Stomach (tissue), 9 donors: ENCODE measurements around the gene UBE2I. TPM values are rescaled to one million over a fixed set of nuclear protein-coding genes. Genes with fewer than 3 reads are reported as not detected.

Experiments
- DNase-seq, 2 donors: peaks; one replicate each; pipeline versions ENCODE4 v3.0.0 to v3.0.0-alpha.2; 2013 to 2019
- H3K27ac ChIP-seq, 5 donors: fragments of 200-600 bp in 4 of 5; sonication (generic) in 4 of 5; one replicate each; pipeline ENCODE4 v1.5.1; 2013 to 2019; ENCODE audit warnings: mild to moderate bottlenecking in 1 of 5, moderate library complexity in 1 of 5
- H3K27me3 ChIP-seq, 3 donors: fragments of 200-600 bp; sonication (generic); one replicate each; pipeline ENCODE4 v1.5.1; 2017 to 2019; ENCODE audit warnings: mixed run types in 1 of 3
- H3K36me3 ChIP-seq, 4 donors: fragments of 200-600 bp; sonication (generic); 1 replicate in 3 of 4; 2 replicates in 1 of 4; pipeline ENCODE4 v1.5.1; 2016 to 2019
- H3K4me1 ChIP-seq, 4 donors: fragments of 200-600 bp; sonication (generic); one replicate each; pipeline ENCODE4 v1.5.1; 2016 to 2019
- H3K4me3 ChIP-seq, 4 donors: fragments of 200-600 bp; sonication (generic) in 3 of 4; one replicate each; pipeline ENCODE4 v1.5.1; 2016 to 2019; ENCODE audit warnings: mild to moderate bottlenecking in 1 of 4
- H3K9me3 ChIP-seq, 4 donors: fragments of 200-600 bp; sonication (generic); one replicate each; pipeline ENCODE4 v1.5.1; 2016 to 2019
- CTCF ChIP-seq, 7 experiments: fragments of 450-650 bp in 4 of 7; fragments of 200-600 bp in 3 of 7; sonication (generic) in 3 of 7; IDR thresholded peaks; one replicate each; pipeline ENCODE4 v1.5.1; 2016 to 2019; ENCODE audit warnings: antibody characterized with exemption in 7 of 7, control low read depth in 2 of 7, mild to moderate bottlenecking in 1 of 7
- EP300 ChIP-seq: sonication (generic); formaldehyde crosslinking; IDR thresholded peaks from one replicate; pipeline ENCODE4 v1.6.1; 2017; ENCODE audit warnings: antibody characterized with exemption
- POLR2A ChIP-seq, 4 donors: fragments of 450-650 bp; IDR thresholded peaks; one replicate each; pipeline ENCODE4 v1.6.1; 2016; ENCODE audit warnings: antibody characterized with exemption in 4 of 4, control low read depth in 2 of 4, mild to moderate bottlenecking in 1 of 4, moderate library complexity in 1 of 4
- POLR2AphosphoS5 ChIP-seq, 3 donors: sonication (generic); formaldehyde crosslinking; IDR thresholded peaks; one replicate each; pipeline ENCODE4 v1.6.1; 2016; ENCODE audit warnings: antibody characterized with exemption in 3 of 3
- WGBS, 5 donors: extraction: QIAGEN DNeasy Blood & Tissue Kit in 3 of 5; methylation state at CpG; one replicate each; pipeline versions ENCODE4 v1.1.5 to v1.1.7; 2013 to 2018; 5-methylcytosine and 5-hydroxymethylcytosine counted together
- intact Hi-C: fragments of 100-400 bp; cut with DNase I; formaldehyde crosslinking; loops from one replicate; pipeline ENCODE4 v1.15.1; 2023; ENCODE audit warnings: low total_unique reads
- polyA plus RNA-seq, 3 donors: library from polyadenylated mRNA; stranded (reverse); fragments of 200-250 nt; gene quantifications; one replicate each; pipeline ENCODE4 v1.2.3, GENCODE V29; 2013
- total RNA-seq, 5 donors: library from RNA; depleted of rRNA; stranded (reverse); fragments of >200 nt; gene quantifications; one replicate each; pipeline versions ENCODE4 v1.1.0 to v1.2.3, GENCODE V29; 2014 to 2016
- donor health status: healthy with polysubstance abuse.
- donor health status: Bipolar disorder and iron deficiency.
- donor health status: healthy.

UBE2I gene
- total and polyA plus RNA-seq, 8 donors = 42.0 to 71.0 (median 46.7) TPM

- Histone ChIP-seq H3K27ac (no peak overlapping the region), H3K4me3 (no peak overlapping the region), H3K4me1 (peaks cover 26 to 39% (median 34%) of the 10 kb centered on the region in 4 donors), H3K9me3 (no peaks in the 10 kb centered on the region), H3K27me3 (no peaks in the 10 kb centered on the region), H3K36me3 (peaks cover 70 to 88% (median 85%) of the 10 kb centered on the region in 4 donors)
- no peak for DNase-seq
- intact Hi-C loops = no loop called here
- WGBS, 5 donors = 83 to 91% (median 90%) methylated on average over 12 to 14 of the region's 14 CpGs
- TF ChIP-seq CTCF (IDR thresholded peaks at IDR 0.05) = no peak
- no peak for TF ChIP-seq EP300
- no peak for TF ChIP-seq POLR2A (IDR thresholded peaks at IDR 0.05)
- TF ChIP-seq POLR2AphosphoS5 (IDR thresholded peaks at IDR 0.05) = no peak
Observed at GRCh38 chr16:1316033-1316405, 6.6 kb downstream of the UBE2I start.

- WGBS, 5 donors = 89 to 95% (median 91%) methylated on average over 15 to 32 of the region's 32 CpGs
- H3K27me3 ChIP-seq = no peaks in the 10 kb centered on the region
- TF ChIP-seq EP300 (no peak), CTCF (IDR thresholded peaks at IDR 0.05) (no peak), POLR2AphosphoS5 (IDR thresholded peaks at IDR 0.05) (no peak), POLR2A (IDR thresholded peaks at IDR 0.05) (no peak)
- H3K36me3 ChIP-seq = peaks cover 79 to 98% (median 97%) of the 10 kb centered on the region in 4 donors
- peaks cover 9 to 22% (median 18%) of the 10 kb centered on the region in 4 donors for H3K4me1 ChIP-seq
- H3K27ac ChIP-seq = no peak overlapping the region
- no peak overlapping the region for H3K4me3 ChIP-seq
- H3K9me3 ChIP-seq = no peaks in the 10 kb centered on the region
- no peak for DNase-seq
- intact Hi-C loops = no loop called here
Observed at GRCh38 chr16:1317479-1318267, 8.2 kb downstream of the UBE2I start.

- Histone ChIP-seq H3K27ac (no peak overlapping the region), H3K9me3 (no peaks in the 10 kb centered on the region), H3K36me3 (peaks cover 80 to 99% (median 98%) of the 10 kb centered on the region in 4 donors), H3K27me3 (no peaks in the 10 kb centered on the region), H3K4me1 (peaks cover 5 to 17% (median 13%) of the 10 kb centered on the region in 4 donors), H3K4me3 (no peak overlapping the region)
- intact Hi-C loops = no loop called here
- TF ChIP-seq EP300 (no peak), POLR2A (IDR thresholded peaks at IDR 0.05) (no peak), CTCF (IDR thresholded peaks at IDR 0.05) (no peak), POLR2AphosphoS5 (IDR thresholded peaks at IDR 0.05) (no peak)
- no peak for DNase-seq
- WGBS, 5 donors = 74 to 82% (median 79%) methylated on average over 7 to 9 of the region's 9 CpGs
Observed at GRCh38 chr16:1318268-1318545, 8.8 kb downstream of the UBE2I start.

GRCh38 chr16:1319041-1319440 is 9.6 kb downstream of the UBE2I start:
- Histone ChIP-seq H3K9me3 (no peaks in the 10 kb centered on the region), H3K36me3 (peaks cover 84 to 100% (median 100%) of the 10 kb centered on the region in 4 donors), H3K4me1 (peaks cover 0 to 10% (median 5%) of the 10 kb centered on the region in 4 donors), H3K4me3 (no peak overlapping the region), H3K27me3 (no peaks in the 10 kb centered on the region), H3K27ac (no peak overlapping the region)
- no peak for TF ChIP-seq EP300
- no peak for TF ChIP-seq POLR2A (IDR thresholded peaks at IDR 0.05)
- TF ChIP-seq POLR2AphosphoS5 (IDR thresholded peaks at IDR 0.05) = no peak
- TF ChIP-seq CTCF (IDR thresholded peaks at IDR 0.05) = no peak
- WGBS, 5 donors = 92 to 95% (median 93%) methylated on average over 30 to 33 of the region's 33 CpGs
- DNase-seq = no peak
- intact Hi-C loops = no loop called here
